Limb (tissue), 2 donors: ENCODE results near the gene EFCAB11.
A peak's percentile ranks its signal among the peaks of the same experiment; 100 is the strongest.

Experiments used
- DNase-seq, 2 donors: peaks; one replicate each; pipeline ENCODE4 v3.0.0-alpha.2; 2016; ENCODE audit errors: extremely low spot score in 2 of 2

EFCAB11 gene

DNA sequence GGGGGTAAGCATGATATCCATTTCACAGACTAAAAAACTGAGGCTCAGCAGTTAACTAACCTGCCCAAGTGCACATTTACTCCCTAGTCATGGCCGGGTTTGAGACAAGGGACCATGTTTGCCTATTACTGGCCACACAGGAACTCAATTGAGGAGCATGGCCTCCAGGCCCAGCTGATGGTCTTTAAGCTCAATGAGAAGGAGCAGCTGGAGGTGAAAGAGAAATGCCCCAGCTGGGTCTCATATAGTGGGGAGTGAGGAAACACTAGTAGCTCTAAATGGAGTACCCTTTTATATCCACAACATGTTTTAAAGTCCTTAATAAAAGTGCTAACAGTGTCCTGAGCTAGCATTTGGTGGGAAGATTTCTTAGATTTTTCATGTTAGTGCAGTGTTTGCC, 2.8 kb upstream of the EFCAB11 start:
- DNase-seq, result no peak

DNA sequence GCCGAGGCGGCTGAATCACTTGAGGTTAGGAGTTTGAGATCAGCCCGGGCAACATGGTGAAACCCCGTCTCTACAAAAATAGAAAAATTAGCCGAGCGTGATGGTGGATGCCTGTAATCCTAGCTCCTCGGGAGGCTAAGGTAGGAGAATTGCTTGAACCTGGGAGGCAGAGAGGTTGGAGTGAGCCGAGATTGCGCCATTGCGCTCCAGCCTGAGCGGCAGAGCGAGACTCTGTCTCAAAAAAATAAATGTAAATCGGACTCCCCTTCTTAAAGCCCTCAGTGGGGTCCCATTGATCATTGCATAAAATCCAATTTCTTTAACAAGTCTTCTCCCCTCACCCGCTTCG, 2.1 kb upstream of the EFCAB11 start:
- DNase-seq, result no peak

DNA sequence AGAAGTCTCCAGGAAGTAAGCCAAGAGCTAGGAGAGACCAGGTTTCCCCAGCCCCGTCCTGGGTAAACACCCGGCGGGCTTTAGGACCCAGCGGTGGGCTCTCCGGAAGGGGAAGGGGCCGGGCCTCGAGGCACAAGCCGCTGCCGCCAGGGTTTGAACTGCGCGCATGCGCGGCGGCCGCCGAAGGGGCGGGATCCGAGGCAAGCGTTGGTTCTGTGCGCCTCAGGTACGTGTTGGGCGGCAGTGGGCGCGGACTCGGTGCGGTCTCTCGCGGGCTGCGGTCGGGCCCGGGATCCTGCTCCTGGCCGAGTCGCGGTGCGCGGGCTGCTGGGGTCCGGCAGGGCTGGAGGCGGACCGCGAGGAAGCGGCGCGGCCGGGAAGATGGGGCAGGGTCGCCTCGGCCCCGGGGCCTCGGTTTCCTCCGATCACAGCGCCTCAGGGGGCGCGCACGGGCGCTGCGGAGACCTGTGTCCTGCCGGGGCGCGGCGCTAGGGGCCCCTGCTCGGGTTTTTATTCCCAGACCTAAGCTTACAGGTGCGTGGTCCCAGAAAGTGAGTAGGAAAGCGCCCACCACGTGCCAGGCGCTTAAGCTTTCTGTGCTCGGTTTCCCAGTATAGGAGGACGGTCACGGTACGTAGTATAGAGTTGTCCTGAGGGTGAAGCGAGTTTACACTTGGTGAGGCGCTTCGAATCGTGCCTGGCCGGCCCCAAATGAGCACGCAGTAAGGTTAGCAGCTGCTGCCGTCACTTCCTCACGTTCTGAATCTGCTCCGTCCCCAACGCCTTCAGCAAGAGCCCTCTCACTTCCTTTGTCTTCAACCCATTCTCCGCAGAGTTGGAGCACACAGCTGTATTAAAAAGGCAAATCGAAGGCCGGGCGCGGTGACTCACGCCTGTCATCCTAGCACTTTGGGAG, 1.5 kb upstream of the EFCAB11 start, which contains the start of gene TDP1:
TSS of gene TDP1 (plus strand) at position 183 of the 916 bp plus-strand sequence. CDS start 7,188 bp downstream, outside the sequence.
- peak; percentile 97 to 98 for DNase-seq

DNA sequence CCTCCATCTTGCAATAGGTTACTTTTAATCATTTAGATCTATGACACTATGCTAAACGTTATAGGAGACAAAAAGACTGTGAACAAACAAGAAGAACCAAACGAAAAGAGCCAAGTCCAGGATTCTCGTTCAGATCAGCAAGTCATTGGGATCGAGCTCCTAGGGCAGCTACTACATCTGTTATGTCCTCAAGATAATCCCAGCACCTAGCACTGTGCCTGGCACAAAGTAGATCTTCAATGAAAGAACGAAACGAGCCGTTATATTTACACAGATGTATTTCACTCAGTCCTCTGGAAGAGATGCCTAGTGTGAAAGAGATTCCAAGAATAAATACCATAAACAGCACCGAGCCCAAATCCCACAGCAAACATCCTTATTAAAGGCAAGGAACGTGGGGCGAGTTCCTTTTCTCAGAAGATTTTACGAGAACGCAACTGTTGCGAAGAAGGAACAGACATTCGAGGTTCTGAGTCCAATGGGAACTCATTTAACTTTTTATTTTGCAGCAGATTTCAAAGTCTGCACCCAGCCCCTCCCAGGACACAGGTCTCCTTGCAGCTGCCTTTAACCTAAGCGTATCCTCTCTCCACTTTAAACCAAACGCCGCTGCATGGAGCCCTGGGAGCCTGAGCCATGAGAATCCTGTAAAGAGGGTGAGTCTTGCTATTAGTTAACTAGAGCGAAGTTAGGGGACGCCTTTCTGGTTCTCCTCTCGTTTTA, 653 bp upstream of the EFCAB11 start:
- DNase-seq, result peak in 1 of 2 donors; percentile 34

DNA sequence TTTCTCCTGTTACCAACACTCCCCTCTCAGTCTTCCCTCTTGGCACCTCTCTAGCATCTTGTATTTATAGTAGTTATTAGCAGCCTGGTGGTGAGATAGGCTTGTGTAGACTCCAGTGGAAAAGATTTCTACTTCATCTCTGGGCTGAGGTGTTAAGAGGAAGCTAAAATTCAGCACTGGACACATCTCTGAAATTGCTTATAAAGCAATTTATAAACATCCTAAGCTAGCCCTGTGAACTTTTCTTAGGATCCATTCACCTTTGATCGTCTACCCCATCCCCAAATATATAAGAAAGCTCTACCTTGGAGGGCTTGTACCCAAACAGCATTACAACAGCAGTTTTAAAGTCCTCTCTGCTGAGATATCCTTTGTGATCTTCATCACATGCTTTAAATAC, 928 bp downstream of the EFCAB11 start:
- DNase-seq, result no peak

DNA sequence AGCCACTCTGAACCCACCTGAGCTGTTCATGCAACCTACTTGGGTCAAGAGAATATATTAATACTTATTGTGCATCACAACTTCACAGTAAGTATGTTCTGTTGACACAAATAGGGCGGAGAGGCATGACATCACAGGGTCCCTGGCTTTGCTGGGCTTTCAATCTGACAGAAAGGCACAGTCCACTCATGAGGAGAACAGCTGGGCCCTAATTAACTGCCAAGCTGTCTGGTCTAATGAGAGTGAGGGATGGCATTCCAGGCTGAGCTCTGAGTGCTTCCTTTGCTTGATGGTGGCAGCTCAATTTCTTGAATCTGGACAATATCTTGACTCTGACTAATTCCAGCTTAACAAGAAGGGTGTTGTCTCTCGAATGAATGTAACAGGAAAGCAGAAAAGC, 2.0 kb downstream of the EFCAB11 start:
- no peak for DNase-seq

DNA sequence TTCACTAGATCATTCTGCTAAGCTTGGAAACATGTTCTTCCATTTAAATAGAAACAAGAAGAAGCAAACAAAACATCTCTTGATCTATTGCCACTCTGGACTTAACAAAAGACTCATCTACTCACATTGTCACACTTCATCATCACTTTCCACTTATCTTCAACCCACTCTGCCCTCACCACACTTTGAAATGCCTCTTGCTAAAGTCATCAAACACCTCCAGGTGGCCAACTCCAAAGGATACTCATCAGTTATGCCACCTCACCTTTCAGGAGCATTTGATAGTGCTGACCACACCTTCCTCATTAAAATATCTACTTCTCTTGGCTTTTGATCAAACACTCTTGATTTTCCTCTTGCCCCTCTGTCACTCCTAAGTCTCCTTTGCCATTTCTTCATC, 7.2 kb downstream of the EFCAB11 start:
- DNase-seq, result no peak

DNA sequence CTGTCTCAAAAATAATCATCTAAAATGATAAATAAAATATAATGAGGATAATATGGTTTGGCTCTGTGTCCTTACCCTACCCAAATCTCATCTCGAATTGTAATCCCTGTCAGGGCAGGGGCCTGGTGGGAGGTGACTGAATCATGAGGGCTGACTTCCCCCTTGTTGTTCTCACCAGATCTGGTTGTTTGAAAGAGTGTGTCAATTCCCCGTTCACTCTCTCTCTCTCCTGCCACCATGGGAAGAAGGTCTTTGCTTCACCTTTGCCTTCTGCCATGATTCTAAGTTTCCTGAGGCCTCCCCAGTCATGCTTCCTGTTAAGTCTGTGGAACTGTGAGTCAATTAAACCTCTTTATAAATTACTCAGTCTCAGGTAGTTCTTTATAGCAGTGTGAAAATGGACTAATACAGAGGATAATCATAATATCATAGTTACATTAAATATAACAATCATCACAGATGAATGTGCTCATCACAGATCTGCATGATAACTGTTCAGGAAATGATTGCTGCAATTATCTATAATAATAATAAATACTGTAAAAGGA, 12.6 kb downstream of the EFCAB11 start:
- no peak for DNase-seq

DNA sequence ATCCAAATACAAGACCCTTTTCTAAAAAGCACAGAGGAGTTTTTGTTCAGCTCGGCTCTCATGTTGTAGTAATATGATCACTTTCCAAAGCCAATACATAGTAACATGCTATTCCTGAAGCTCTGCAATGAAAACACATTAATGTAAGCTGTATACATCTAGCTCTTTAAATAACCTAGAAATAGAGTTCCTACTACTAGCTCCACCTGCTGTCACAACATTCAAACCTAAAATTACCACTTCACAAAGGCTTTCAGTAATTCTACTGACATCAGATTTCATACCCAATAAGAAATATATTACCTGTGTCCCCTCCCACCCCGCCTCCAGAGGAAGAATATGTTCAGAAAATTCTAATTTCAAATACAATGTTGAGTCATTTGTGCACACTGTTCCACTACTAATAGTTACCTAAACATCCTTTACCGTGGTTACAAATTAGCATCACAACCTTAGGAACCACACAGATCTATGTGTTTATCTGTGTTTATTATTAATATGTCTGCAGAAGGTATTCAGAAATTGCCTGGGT, 17.8 kb downstream of the EFCAB11 start:
- DNase-seq, result no peak

DNA sequence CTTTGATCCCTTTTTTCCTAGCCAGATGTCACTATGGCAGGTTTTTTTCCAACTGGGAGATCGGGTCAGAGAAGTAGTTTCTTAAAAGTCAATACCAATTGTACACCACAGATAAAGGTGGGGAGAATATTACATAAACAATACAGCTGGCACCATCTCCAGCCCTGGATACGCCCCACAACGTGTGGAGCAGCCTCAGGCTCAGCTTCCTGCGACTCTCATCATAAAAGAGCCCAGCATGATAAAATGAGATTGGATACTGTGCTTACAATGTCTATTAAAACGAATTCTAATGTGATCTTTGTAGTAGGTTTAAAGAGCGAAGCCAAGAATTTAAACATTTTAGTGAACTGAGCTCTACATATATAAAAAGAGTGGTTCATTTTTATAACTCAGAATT, 21.5 kb downstream of the EFCAB11 start:
- no peak for DNase-seq

DNA sequence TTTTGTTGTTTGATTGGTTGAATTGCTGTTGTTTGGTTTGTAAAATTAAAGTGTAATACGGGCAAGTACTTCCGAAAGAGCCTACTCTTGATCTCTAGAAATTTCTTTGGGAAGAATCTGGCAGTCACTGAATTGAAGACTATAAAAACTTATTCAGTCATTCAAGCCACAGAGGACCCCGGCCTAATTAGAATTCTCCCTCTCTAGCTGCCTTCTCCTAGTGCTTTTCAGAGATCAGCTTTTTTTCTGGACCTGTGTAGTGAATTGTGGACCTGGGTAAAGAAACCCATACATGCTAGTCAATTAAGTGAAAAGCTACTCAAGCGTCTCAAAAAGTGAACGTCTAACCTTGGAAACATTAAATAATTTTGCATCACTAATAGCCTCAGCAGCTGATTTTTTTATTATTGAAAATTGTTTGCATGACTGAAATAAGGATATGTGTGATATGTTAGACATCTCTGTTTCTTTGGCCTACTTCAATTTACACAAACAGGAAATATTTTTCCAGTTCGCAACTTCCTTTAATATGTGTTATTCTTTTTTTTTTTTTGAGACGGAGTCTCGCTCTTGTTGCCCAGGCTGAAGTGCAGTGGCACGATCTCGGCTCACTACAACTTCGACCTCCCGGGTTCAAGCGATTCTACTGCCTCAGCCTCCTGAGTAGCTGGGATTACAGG, 27.2 kb downstream of the EFCAB11 start:
- no peak for DNase-seq

DNA sequence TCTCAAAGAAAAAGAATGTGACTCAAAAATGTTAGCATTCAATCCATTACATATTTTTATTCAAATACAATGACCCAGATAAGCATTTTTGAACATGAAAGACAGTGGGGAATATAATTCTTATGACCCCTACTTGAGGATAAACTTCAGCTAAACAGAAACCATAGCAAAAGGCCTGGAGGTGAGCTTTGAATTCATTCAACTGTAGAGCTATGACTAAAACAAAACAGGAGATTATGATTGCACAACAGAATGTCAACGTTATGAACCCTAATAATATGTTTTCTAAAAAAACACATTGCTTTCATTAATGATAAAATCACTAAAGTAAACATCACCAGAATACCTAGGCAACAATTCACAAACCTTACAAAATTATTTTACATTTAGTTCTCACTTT, 27.8 kb downstream of the EFCAB11 start:
- DNase-seq, result no peak

DNA sequence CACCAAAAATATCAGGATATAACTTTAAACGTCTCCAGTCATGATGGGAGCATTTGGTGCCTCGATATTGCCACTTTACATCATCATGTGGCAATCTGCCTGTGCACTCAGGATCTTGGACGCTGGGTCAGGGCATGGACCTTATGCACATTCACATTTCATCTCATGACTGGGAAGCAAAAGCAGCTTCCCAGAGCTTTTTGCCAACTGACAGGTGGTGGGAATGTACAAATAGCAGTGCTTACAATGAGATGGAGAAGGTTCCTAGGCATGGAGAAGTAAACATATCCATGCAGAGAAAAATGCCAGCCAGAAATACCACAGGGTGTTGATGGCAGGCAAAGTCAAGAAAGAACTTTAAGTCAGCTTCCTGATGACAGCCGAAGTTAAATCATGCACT, 30.3 kb downstream of the EFCAB11 start:
- DNase-seq, result no peak

DNA sequence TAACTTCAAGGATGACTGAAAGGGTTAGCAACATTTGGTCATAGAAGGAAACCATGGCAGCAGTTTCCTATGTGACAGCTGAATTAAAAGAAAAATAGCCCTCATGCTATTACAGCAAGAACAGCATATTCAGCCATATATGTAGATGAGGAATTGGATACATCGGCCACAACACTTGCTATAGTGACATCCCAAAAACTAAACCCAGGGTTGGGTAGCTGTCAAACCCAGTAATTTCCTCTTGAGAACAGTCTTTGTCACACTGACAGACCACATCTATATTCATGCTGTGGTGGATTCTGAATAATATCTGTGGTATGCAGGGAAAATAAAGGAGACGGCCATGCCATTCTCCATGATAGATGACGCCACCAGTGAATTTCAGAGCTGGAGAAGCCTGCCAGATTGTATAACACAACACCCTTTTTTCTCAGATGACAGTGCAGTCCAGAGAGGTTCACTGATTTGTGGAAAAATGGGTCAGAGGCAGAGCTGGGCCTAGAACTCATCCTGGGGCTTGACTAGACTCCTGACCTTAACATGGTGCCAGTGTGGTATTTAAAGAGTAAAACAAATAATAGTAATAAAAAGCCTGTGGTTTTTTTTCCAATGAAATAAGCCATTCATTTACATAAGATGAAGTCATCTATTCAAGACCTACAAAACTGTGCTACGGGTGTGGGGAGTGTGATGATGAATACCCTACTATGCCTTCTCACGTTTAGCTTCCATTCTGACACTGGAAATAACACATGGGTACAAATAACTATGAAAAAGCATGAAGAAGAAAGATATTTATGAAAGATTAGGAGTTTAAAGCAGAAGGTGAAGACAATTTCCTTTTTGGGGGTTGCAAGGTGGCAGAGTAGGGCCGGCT, 32.3 kb downstream of the EFCAB11 start:
- DNase-seq, result no peak

DNA sequence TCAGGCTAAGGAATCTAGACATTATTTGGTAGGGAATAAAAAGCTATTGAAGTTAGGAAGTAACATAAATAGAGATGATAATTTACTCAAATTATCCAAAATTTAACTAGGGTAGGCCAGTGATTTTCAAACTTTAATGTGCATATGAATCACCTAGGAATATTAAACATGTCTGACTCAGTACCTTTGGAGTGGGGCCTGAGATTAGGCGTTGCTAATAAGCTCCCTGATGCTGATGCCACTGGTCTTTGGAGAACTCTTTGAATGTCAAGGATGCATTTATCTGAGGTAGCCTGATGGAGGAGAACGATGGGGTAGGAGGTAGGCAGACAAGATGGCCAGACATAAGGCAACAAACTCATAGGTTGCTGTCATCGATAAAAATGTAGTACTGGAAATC, 33.2 kb downstream of the EFCAB11 start:
- DNase-seq, result no peak

DNA sequence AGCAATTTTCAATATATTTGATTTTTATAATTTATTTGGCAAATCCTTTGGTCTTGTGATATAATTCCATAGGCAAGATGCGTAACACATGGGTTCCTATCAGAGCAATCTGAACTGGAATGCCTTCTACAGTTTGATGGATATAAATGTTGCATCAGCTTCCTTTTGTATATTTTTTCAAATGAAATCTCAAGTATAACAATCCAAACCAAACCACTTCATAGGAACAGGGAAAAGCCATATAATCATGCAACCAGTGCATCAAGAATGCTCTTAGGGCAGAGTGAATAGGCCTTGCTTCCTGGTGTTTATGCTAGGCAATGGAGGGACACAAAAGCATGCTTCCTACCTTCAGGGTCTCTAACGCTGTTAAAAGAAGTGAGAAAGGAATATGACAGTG, 34.5 kb downstream of the EFCAB11 start:
- DNase-seq, result no peak

DNA sequence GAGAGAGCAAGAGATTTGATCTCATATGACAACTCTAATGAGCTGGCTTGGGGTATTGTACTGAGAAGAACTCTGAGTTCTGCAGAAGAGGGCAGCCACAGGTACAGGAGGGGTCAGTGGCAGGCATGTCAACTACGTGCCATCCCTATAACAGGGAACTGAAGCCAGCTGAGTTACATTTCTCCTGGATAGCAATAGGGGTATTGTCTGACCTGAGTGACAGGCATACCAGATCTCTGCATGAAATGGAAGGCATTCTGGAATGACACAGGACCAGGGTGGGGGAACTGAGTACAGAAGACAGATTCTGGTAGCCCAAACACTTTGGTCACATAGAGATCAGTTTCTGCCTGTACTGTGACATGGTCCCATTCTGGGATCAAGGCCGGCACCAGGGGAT, 35.8 kb downstream of the EFCAB11 start:
- no peak for DNase-seq

DNA sequence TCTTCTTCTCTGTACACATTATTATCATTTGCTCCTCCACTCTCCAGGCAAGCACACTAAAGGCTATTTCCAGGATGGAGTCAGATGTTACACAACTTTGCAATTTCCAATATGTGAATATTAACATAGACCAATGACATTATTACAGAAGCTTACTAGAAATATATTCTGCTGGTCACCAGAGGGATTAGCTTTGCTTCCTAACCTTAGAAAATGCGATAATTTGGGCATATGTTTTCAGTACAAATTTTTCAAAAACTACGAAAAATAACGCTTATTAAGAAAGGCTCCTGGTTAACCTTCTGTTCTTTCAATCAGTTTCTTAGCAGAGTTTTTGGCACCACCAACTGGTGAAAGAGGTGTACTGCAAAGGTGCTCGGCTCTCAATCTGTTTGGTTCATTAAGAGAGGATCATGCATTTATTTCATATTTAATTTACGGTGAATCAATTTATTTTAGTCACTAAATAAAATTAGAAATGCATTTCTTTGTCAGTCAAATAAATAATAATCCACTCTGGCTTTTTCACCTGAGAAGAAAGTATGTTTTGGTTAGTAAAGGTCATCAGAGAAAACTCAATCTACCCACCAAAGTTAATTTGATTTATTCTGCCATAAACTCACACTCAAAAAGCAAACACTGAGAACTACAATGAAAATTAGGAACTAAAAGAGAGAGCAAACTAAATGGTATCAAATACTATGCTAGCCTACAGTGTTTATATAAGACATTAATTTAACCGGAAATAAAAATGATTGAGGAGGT, 39.2 kb downstream of the EFCAB11 start:
- DNase-seq, result peak; percentile 69 to 85

DNA sequence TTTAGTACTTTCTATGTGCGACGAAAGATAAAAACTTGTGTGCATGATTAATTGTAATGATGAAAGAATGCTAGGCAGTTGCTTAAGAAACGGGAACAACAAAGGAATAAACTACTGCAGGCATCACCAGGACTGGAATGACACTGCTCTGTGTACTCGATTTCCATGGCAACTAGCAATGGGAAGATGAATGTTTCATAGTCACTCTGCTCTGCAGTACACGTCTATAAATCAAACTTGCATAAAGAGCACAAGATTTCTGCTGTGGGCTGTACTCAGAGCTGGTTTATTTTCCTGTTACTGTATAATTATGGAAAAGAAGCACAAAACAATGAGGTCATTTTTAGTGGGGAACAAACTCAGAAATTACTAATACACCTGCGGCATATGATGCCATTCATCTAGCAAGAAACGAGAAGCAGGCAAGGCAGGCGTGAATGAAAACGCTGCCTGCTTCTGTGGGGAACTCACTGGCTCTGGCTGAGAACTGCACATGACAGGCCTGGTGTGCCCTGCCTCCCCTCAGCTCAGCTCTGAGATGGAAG, 41.8 kb downstream of the EFCAB11 start:
- DNase-seq, result peak; percentile 54 to 93

DNA sequence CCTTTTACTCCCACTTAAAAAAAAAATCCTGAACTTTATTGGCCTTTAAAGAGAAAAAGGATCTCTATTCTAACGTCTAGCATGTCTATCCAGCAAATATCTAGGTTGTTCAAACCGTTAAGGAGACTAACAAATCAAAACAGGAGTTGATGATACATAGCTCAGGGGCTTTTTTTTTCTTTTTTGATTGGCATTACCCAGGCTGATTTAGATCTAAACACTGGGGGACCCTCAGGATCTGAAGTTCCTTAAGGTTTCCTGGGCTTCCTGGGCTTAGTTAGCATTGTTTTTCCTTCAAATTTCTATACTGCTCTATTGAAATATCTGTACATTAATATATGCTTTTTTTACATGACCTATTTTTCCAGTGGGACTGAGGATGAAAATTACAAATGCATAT, 42.3 kb downstream of the EFCAB11 start:
- DNase-seq, result peak in 1 of 2 donors; percentile 18
